HepG2 (cell line): ENCODE measurements around the gene BABAM1. TPM values are rescaled to one million over a fixed set of nuclear protein-coding genes. Genes with fewer than 3 reads are reported as not detected.

Source experiments
- AKAP8 ChIP-seq: sonication (generic); formaldehyde crosslinking; IDR thresholded peaks from 2 replicates; pipeline ENCODE4 v1.5.1; 2020; ENCODE audit warnings: mild to moderate bottlenecking, missing genetic modification reagents
- DDIT3 ChIP-seq: sonication (generic); formaldehyde crosslinking; IDR thresholded peaks from 2 replicates; pipeline ENCODE4 v1.4.0; 2020; ENCODE audit warnings: mild to moderate bottlenecking, missing genetic modification reagents
- FOXM1 ChIP-seq: sonication (generic); formaldehyde crosslinking; IDR thresholded peaks from 2 replicates; pipeline ENCODE4 v1.5.0; 2020; ENCODE audit warnings: missing genetic modification reagents
- LBX2 ChIP-seq: sonication (generic); formaldehyde crosslinking; IDR thresholded peaks from 2 replicates; pipeline ENCODE4 v1.5.0; 2020; ENCODE audit warnings: missing genetic modification reagents, mild to moderate bottlenecking, borderline replicate concordance
- NFIB ChIP-seq: sonication (generic); formaldehyde crosslinking; IDR thresholded peaks from 2 replicates; pipeline ENCODE4 v1.9.0; 2021; ENCODE audit warnings: missing genetic modification reagents, mild to moderate bottlenecking, borderline replicate concordance
- NONO ChIP-seq, 2 experiments: fragments of 450-650 bp in 1 of 2; sonication (generic) in 1 of 2; formaldehyde crosslinking in 1 of 2; IDR thresholded peaks in 1 of 2; conservative IDR thresholded peaks in 1 of 2; 2 replicates each; pipeline versions ENCODE4 v1.6.1 to v1.8.0; 2017 to 2022; ENCODE audit warnings: mild to moderate bottlenecking in 1 of 2, missing genetic modification reagents in 1 of 2, moderate library complexity in 1 of 2
- PAX8 ChIP-seq: sonication (generic); formaldehyde crosslinking; IDR thresholded peaks from 2 replicates; pipeline ENCODE4 v1.8.0; 2022; ENCODE audit warnings: mild to moderate bottlenecking, missing genetic modification reagents, borderline replicate concordance
- SMC3 ChIP-seq: IDR thresholded peaks from 2 replicates; pipeline ENCODE4 v1.6.1; 2011; ENCODE audit warnings: low read length, improper control_type of control experiment
- UBTF ChIP-seq: sonication (generic); formaldehyde crosslinking; IDR thresholded peaks from 2 replicates; pipeline ENCODE4 v1.4.0; 2020; ENCODE audit warnings: mild to moderate bottlenecking, missing genetic modification reagents
- ZBTB40 ChIP-seq, 2 experiments: fragments of 450-650 bp in 1 of 2; sonication (generic) in 1 of 2; formaldehyde crosslinking in 1 of 2; IDR thresholded peaks; 2 replicates each; pipeline versions ENCODE4 v1.6.1 to v1.8.0; 2016 to 2022; ENCODE audit warnings: antibody characterized with exemption in 1 of 2, mild to moderate bottlenecking in 1 of 2, missing genetic modification reagents in 1 of 2
- ZFP41 ChIP-seq: sonication (generic); formaldehyde crosslinking; IDR thresholded peaks from 2 replicates; pipeline ENCODE4 v1.4.0; 2020; ENCODE audit warnings: mild to moderate bottlenecking, missing genetic modification reagents, borderline replicate concordance
- ZKSCAN8 ChIP-seq: IDR thresholded peaks from 2 replicates; pipeline ENCODE4 v1.6.1; 2016; ENCODE audit warnings: borderline replicate concordance, missing genetic modification reagents, missing compliant biosample characterization
- ZNF101 ChIP-seq: sonication (generic); formaldehyde crosslinking; IDR thresholded peaks from 2 replicates; pipeline ENCODE4 v1.4.0; 2020; ENCODE audit warnings: mild to moderate bottlenecking, low read depth, missing genetic modification reagents, borderline replicate concordance
- ZNF550 ChIP-seq: sonication (generic); formaldehyde crosslinking; IDR thresholded peaks from 2 replicates; pipeline ENCODE4 v1.4.0; 2020; ENCODE audit warnings: mild to moderate bottlenecking, missing genetic modification reagents, borderline replicate concordance
- ZNF761 ChIP-seq: sonication (generic); formaldehyde crosslinking; conservative IDR thresholded peaks from 2 replicates; pipeline ENCODE4 v1.4.0; 2020; ENCODE audit warnings: mild to moderate bottlenecking, missing genetic modification reagents
- ZNF775 ChIP-seq: sonication (generic); formaldehyde crosslinking; IDR thresholded peaks from 2 replicates; pipeline ENCODE4 v1.4.0; 2020; ENCODE audit warnings: missing genetic modification reagents, mild to moderate bottlenecking, moderate library complexity, borderline replicate concordance
- polyA plus RNA-seq, 8 experiments: library from polyadenylated mRNA; depleted of rRNA in 3 of 8; stranded (reverse) in 7 of 8; unstranded in 1 of 8; fragments of >200 nt; fragmentation: Illumina TruSeq in 4 of 8; extraction: Trizol in 4 of 8; gene quantifications; 2 replicates each; pipeline versions ENCODE4 v1.2.1 to v1.2.3, GENCODE V29; 2011 to 2016; ENCODE audit warnings: low read depth in 4 of 8, missing spikeins in 1 of 8, mixed read lengths in 1 of 8; ENCODE audit not compliant: insufficient read depth in 1 of 8
- total RNA-seq, 5 experiments: library from RNA; depleted of rRNA; stranded (reverse); fragments of >200 nt; fragmentation: Illumina TruSeq; extraction: Trizol; gene quantifications; 2 replicates each; pipeline ENCODE4 v1.2.3, GENCODE V29; 2016; ENCODE audit warnings: low read depth in 1 of 5

BABAM1 gene
- total and polyA plus RNA-seq, 2 of the 13 experiments (the other 11 are each of a cell fraction or from before 2014, with no cell fraction given), result 70.0 to 82.0 TPM

- TF ChIP-seq ZNF775 (CRISPR knock-in tag) (no peak), ZNF761 (CRISPR knock-in tag) (no peak), AKAP8 (CRISPR knock-in tag) (no peak; the same call in 1 of the 2 replicates), FOXM1 (no peak), ZFP41 (CRISPR knock-in tag) (no peak), ZBTB40 (IDR thresholded peaks at IDR 0.05) (no peak), ZBTB40 (CRISPR knock-in tag; IDR thresholded peaks at IDR 0.05) (no peak), ZNF101 (CRISPR knock-in tag) (no peak), SMC3 (no peak), UBTF (CRISPR knock-in tag) (peak; percentile 49), ZKSCAN8 (CRISPR knock-in tag) (no peak), LBX2 (CRISPR knock-in tag) (no peak), NONO (IDR thresholded peaks at IDR 0.05) (no peak), NONO (CRISPR knock-in tag; conservative IDR thresholded peaks at IDR 0.05) (peak; percentile 92), DDIT3 (no peak), PAX8 (CRISPR knock-in tag) (no peak), NFIB (CRISPR knock-in tag) (no peak), ZNF550 (CRISPR knock-in tag) (no peak)
These were observed 23.2 kb upstream of the BABAM1 start (continued) for GRCh38 chr19:17243830-17244617.
